ENCODE results near the gene GTF3C5.

DNA sequence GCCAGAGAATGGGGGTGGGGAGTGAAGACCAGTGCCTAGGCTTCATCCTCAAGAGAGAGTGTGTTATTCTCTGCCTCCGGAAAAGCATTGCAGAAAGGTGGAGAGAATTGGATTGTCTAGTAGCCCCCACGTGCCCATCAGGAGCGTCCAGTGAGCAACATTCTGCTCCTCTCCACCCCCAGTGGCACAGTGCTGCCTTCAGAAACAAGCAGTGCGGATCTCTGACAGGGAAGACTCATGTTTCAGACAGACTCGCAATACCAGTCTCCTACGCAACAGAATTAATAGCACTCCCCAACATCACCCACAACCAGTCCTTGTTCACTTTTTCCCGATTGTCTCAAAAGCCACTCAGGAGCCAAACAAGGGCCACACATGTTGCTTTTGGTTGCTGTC lies 16.1 kb downstream of the GTF3C5 start:
- no peak for TF ChIP-seq POLR2A (IDR thresholded peaks at IDR 0.05)
- TF ChIP-seq, protein P1, sequence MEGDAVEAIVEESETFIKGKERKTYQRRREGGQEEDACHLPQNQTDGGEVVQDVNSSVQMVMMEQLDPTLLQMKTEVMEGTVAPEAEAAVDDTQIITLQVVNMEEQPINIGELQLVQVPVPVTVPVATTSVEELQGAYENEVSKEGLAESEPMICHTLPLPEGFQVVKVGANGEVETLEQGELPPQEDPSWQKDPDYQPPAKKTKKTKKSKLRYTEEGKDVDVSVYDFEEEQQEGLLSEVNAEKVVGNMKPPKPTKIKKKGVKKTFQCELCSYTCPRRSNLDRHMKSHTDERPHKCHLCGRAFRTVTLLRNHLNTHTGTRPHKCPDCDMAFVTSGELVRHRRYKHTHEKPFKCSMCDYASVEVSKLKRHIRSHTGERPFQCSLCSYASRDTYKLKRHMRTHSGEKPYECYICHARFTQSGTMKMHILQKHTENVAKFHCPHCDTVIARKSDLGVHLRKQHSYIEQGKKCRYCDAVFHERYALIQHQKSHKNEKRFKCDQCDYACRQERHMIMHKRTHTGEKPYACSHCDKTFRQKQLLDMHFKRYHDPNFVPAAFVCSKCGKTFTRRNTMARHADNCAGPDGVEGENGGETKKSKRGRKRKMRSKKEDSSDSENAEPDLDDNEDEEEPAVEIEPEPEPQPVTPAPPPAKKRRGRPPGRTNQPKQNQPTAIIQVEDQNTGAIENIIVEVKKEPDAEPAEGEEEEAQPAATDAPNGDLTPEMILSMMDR (IDR thresholded peaks at IDR 0.05), result no peak

All from right lobe of liver (tissue), 4 donors.